GM23338 (cell line): Measurements from ENCODE around the gene ITPR2. TPM values are rescaled to one million over a fixed set of nuclear protein-coding genes. Genes with fewer than 3 reads are reported as not detected.

ENCODE experiments used
- ATAC-seq: fragments of 200-7000 bp; cut with Tn5 transposase; 3 replicates; pipeline ENCODE4 v1.9.1; 2020
- DNase-seq: peaks from one replicate; pipeline ENCODE4 v3.0.0-alpha.2; 2015; ENCODE audit warnings: low spot score
- H2AFZ ChIP-seq: fragments of 200-600 bp; sonication (generic); 2 replicates; pipeline ENCODE4 v1.8.0; 2016; ENCODE audit warnings: antibody characterized with exemption, mild to moderate bottlenecking, moderate library complexity
- H3F3A ChIP-seq: fragments of 200-600 bp; sonication (generic); replicated peaks from 2 replicates; pipeline ENCODE4 v1.8.0; 2017; ENCODE audit warnings: antibody characterized with exemption, mixed run types, low read depth
- H3K27ac ChIP-seq: fragments of 200-600 bp; sonication (generic); 2 replicates; pipeline ENCODE4 v1.6.1; 2016; ENCODE audit warnings: low read depth
- H3K27me3 ChIP-seq: fragments of 200-600 bp; sonication (generic); 2 replicates; pipeline ENCODE4 v1.8.0; 2016; ENCODE audit warnings: mild to moderate bottlenecking, mixed run types, moderate library complexity; ENCODE audit not compliant: insufficient read depth
- H3K36me3 ChIP-seq: fragments of 200-600 bp; sonication (generic); 2 replicates; pipeline ENCODE4 v1.8.0; 2016; ENCODE audit warnings: mild to moderate bottlenecking; ENCODE audit not compliant: insufficient read depth
- H3K4me1 ChIP-seq: fragments of 200-600 bp; sonication (generic); 2 replicates; pipeline ENCODE4 v1.8.0; 2016; ENCODE audit warnings: mild to moderate bottlenecking, moderate library complexity; ENCODE audit not compliant: insufficient read depth
- H3K4me2 ChIP-seq: fragments of 200-600 bp; sonication (generic); 2 replicates; pipeline ENCODE4 v1.7.1; 2017; ENCODE audit warnings: mixed run types
- H3K4me3 ChIP-seq: fragments of 200-600 bp; sonication (generic); 2 replicates; pipeline ENCODE4 v1.6.1; 2016; ENCODE audit warnings: mixed run types
- H3K79me2 ChIP-seq: fragments of 200-600 bp; sonication (generic); replicated peaks from 2 replicates; pipeline ENCODE4 v1.8.0; 2017; ENCODE audit warnings: mild to moderate bottlenecking; ENCODE audit not compliant: insufficient read depth
- H3K9me2 ChIP-seq: fragments of 200-600 bp; sonication (generic); 2 replicates; pipeline ENCODE4 v1.8.0; 2017; ENCODE audit not compliant: insufficient read depth
- H4K20me1 ChIP-seq: fragments of 200-600 bp; sonication (generic); replicated peaks from 2 replicates; pipeline ENCODE4 v1.8.0; 2017; ENCODE audit warnings: mild to moderate bottlenecking; ENCODE audit not compliant: insufficient read depth
- H3K27ac Mint-ChIP-seq: 2 replicates; pipeline ENCODE4 v1.8.0; 2020; ENCODE audit warnings: inconsistent platforms, mild to moderate bottlenecking, moderate library complexity, mixed read lengths
- H3K27me3 Mint-ChIP-seq: 3 replicates; pipeline ENCODE4 v1.8.0; 2022; ENCODE audit warnings: low read depth, mild to moderate bottlenecking, moderate library complexity, mixed read lengths, inconsistent platforms; ENCODE audit not compliant: insufficient read depth, poor library complexity
- H3K36me3 Mint-ChIP-seq: 3 replicates; pipeline ENCODE4 v1.8.0; 2021; ENCODE audit warnings: low read depth, mild to moderate bottlenecking, inconsistent platforms, moderate library complexity, mixed read lengths
- H3K4me1 Mint-ChIP-seq: 3 replicates; pipeline ENCODE4 v1.8.0; 2020; ENCODE audit warnings: mild to moderate bottlenecking, inconsistent platforms, mixed read lengths
- H3K4me3 Mint-ChIP-seq: 3 replicates; pipeline ENCODE4 v1.8.0; 2021; ENCODE audit warnings: moderate library complexity, mild to moderate bottlenecking, inconsistent platforms, mixed read lengths
- H3K9me3 Mint-ChIP-seq: 3 replicates; pipeline ENCODE4 v1.8.0; 2020; ENCODE audit warnings: moderate library complexity, mild to moderate bottlenecking, inconsistent platforms, mixed read lengths
- ETS1 ChIP-seq: IDR thresholded peaks from 2 replicates; pipeline ENCODE4 v1.6.1; 2016; ENCODE audit warnings: antibody characterized with exemption
- EZH2 ChIP-seq: fragments of 200-600 bp; sonication (generic); IDR thresholded peaks from one replicate; pipeline ENCODE4 v1.8.0; 2017; ENCODE audit warnings: antibody characterized with exemption, mild to moderate bottlenecking, low read depth; ENCODE audit not compliant: unreplicated experiment
- EZH2phosphoT487 ChIP-seq: fragments of 200-600 bp; sonication (generic); IDR thresholded peaks from one replicate; pipeline ENCODE4 v1.8.1; 2018; ENCODE audit warnings: antibody characterized with exemption; ENCODE audit not compliant: unreplicated experiment
- JUNB ChIP-seq: IDR thresholded peaks from one replicate; pipeline ENCODE4 v1.6.1; 2016; ENCODE audit warnings: antibody characterized with exemption; ENCODE audit not compliant: unreplicated experiment
- NANOG ChIP-seq: IDR thresholded peaks from 2 replicates; pipeline ENCODE4 v1.6.1; 2016; ENCODE audit warnings: antibody characterized with exemption, borderline replicate concordance
- POLR2AphosphoS5 ChIP-seq: IDR thresholded peaks from 2 replicates; pipeline ENCODE4 v1.6.1; 2016; ENCODE audit warnings: antibody characterized with exemption, low read depth
- STAT1 ChIP-seq: IDR thresholded peaks from one replicate; pipeline ENCODE4 v1.6.1; 2016; ENCODE audit warnings: antibody characterized with exemption; ENCODE audit not compliant: unreplicated experiment
- ZNF462 ChIP-seq: fragments of 250-450 bp; sonication (Bioruptor Pico); IDR thresholded peaks from 2 replicates; pipeline ENCODE4 v1.5.0; 2020; ENCODE audit warnings: mild to moderate bottlenecking, moderate library complexity
- polyA plus RNA-seq: library from polyadenylated mRNA; unstranded; fragments of >200 nt; fragmentation: Nextera tagmentation; extraction: Ambion mirVana; gene quantifications from 2 replicates; pipeline ENCODE4 v1.2.1, GENCODE V29; 2016
- total RNA-seq: library from RNA; depleted of rRNA; stranded (reverse); fragments of >200 nt; shearing (Covaris generic); gene quantifications from 2 replicates; pipeline ENCODE4 v1.2.3, GENCODE V29; 2014
- TF ChIP-seq, protein P1 (sequence below): IDR thresholded peaks from one replicate; pipeline ENCODE4 v1.6.1; 2018; ENCODE audit warnings: antibody characterized with exemption; ENCODE audit not compliant: unreplicated experiment
- TF ChIP-seq, protein P2 (sequence below), 2 experiments: fragments of 200-600 bp in 1 of 2; sonication (generic) in 1 of 2; conservative IDR thresholded peaks; 2 replicates each; pipeline versions ENCODE4 v1.5.1 to v1.6.1; 2016 to 2017; ENCODE audit warnings: antibody characterized with exemption in 2 of 2, low read depth in 2 of 2, mild to moderate bottlenecking in 2 of 2, moderate library complexity in 1 of 2

Gene ITPR2
- total and polyA plus RNA-seq, 2 experiments from 2014 or later, result 44.5 to 65.2 TPM

- no peak overlapping the region for H3K4me3 ChIP-seq
- no peaks in the 10 kb centered on the region for H3K4me1 ChIP-seq
- DNase-seq (no peak), ATAC-seq (no peak)
- no peaks in the 10 kb centered on the region for H3K36me3 ChIP-seq
- peak overlapping the region; percentile 10; the same call in 1 of the 2 replicates for H2AFZ ChIP-seq
- no peaks in the 10 kb centered on the region for H3K36me3 Mint-ChIP-seq
- H3F3A ChIP-seq, result no peaks in the 10 kb centered on the region
- H3K27me3 Mint-ChIP-seq, result peaks cover 2% of the 10 kb centered on the region
- H3K4me1 Mint-ChIP-seq, result peaks cover 2% of the 10 kb centered on the region; the same call in 1 of the 3 replicates
- no peak overlapping the region for H3K27ac Mint-ChIP-seq
- H3K9me3 Mint-ChIP-seq, result no peaks in the 10 kb centered on the region
- no peaks in the 10 kb centered on the region for H3K9me2 ChIP-seq
- H3K4me2 ChIP-seq, result no peak overlapping the region
- H3K4me3 Mint-ChIP-seq, result no peak overlapping the region
- no peaks in the 10 kb centered on the region for H4K20me1 ChIP-seq
- no peak for TF ChIP-seq ETS1
- TF ChIP-seq NANOG, result no peak
- TF ChIP-seq EZH2, result no peak
- TF ChIP-seq, protein P1, sequence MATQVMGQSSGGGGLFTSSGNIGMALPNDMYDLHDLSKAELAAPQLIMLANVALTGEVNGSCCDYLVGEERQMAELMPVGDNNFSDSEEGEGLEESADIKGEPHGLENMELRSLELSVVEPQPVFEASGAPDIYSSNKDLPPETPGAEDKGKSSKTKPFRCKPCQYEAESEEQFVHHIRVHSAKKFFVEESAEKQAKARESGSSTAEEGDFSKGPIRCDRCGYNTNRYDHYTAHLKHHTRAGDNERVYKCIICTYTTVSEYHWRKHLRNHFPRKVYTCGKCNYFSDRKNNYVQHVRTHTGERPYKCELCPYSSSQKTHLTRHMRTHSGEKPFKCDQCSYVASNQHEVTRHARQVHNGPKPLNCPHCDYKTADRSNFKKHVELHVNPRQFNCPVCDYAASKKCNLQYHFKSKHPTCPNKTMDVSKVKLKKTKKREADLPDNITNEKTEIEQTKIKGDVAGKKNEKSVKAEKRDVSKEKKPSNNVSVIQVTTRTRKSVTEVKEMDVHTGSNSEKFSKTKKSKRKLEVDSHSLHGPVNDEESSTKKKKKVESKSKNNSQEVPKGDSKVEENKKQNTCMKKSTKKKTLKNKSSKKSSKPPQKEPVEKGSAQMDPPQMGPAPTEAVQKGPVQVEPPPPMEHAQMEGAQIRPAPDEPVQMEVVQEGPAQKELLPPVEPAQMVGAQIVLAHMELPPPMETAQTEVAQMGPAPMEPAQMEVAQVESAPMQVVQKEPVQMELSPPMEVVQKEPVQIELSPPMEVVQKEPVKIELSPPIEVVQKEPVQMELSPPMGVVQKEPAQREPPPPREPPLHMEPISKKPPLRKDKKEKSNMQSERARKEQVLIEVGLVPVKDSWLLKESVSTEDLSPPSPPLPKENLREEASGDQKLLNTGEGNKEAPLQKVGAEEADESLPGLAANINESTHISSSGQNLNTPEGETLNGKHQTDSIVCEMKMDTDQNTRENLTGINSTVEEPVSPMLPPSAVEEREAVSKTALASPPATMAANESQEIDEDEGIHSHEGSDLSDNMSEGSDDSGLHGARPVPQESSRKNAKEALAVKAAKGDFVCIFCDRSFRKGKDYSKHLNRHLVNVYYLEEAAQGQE, result no peak
- TF ChIP-seq JUNB, result no peak
- TF ChIP-seq ZNF462, result no peak
- no peak for TF ChIP-seq POLR2AphosphoS5
- no peak for TF ChIP-seq EZH2phosphoT487
- TF ChIP-seq, protein P2, sequence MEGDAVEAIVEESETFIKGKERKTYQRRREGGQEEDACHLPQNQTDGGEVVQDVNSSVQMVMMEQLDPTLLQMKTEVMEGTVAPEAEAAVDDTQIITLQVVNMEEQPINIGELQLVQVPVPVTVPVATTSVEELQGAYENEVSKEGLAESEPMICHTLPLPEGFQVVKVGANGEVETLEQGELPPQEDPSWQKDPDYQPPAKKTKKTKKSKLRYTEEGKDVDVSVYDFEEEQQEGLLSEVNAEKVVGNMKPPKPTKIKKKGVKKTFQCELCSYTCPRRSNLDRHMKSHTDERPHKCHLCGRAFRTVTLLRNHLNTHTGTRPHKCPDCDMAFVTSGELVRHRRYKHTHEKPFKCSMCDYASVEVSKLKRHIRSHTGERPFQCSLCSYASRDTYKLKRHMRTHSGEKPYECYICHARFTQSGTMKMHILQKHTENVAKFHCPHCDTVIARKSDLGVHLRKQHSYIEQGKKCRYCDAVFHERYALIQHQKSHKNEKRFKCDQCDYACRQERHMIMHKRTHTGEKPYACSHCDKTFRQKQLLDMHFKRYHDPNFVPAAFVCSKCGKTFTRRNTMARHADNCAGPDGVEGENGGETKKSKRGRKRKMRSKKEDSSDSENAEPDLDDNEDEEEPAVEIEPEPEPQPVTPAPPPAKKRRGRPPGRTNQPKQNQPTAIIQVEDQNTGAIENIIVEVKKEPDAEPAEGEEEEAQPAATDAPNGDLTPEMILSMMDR (conservative IDR thresholded peaks at IDR 0.05; ENCODE audit: low read depth in 2 of 2), result no peak
- no peak for TF ChIP-seq STAT1
- no peak overlapping the region for H3K27ac ChIP-seq
- no peaks in the 10 kb centered on the region for H3K27me3 ChIP-seq
- no peaks in the 10 kb centered on the region for H3K79me2 ChIP-seq
Measured at GRCh38 chr12:26868447-26869103, 35.6 kb upstream of the ITPR2 start.
